Transverse colon (tissue), 4 donors: ENCODE data around the gene GRPEL1. TPM values are rescaled to one million over a fixed set of nuclear protein-coding genes. Genes with fewer than 3 reads are reported as not detected.

ENCODE experiments used
- DNase-seq: peaks from one replicate; pipeline ENCODE4 v3.0.0-alpha.2; 2019
- H3K27ac ChIP-seq, 4 donors: fragments of 200-600 bp; sonication (generic); 2 replicates each; pipeline ENCODE4 v1.5.1; 2016 to 2018; ENCODE audit warnings: inconsistent platforms in 4 of 4
- H3K27me3 ChIP-seq: fragments of 200-600 bp; sonication (generic); 2 replicates; pipeline ENCODE4 v1.5.1; 2017; ENCODE audit warnings: inconsistent platforms
- H3K36me3 ChIP-seq, 4 donors: fragments of 200-600 bp; sonication (generic); 2 replicates each; pipeline ENCODE4 v1.5.1; 2017 to 2019; ENCODE audit warnings: inconsistent platforms in 4 of 4
- H3K4me1 ChIP-seq, 4 donors: fragments of 200-600 bp; sonication (generic); 2 replicates each; pipeline ENCODE4 v1.5.1; 2017 to 2020; ENCODE audit warnings: inconsistent platforms in 4 of 4
- H3K4me3 ChIP-seq, 4 donors: fragments of 200-600 bp; sonication (generic); 1 replicate in 1 of 4; 2 replicates in 3 of 4; pipeline versions ENCODE4 v1.5.1 to v1.6.1; 2017 to 2019; ENCODE audit warnings: inconsistent platforms in 4 of 4
- H3K9me3 ChIP-seq, 2 donors: fragments of 200-600 bp; sonication (generic); 2 replicates each; pipeline ENCODE4 v1.5.1; 2017 to 2019; ENCODE audit warnings: inconsistent platforms in 2 of 2
- EP300 ChIP-seq: sonication (generic); formaldehyde crosslinking; IDR thresholded peaks from one replicate; pipeline ENCODE4 v1.6.1; 2017; ENCODE audit warnings: antibody characterized with exemption, low read depth
- POLR2A ChIP-seq: fragments of 450-650 bp; IDR thresholded peaks from one replicate; pipeline ENCODE4 v1.6.1; 2016; ENCODE audit warnings: antibody characterized with exemption, mild to moderate bottlenecking, moderate library complexity
- POLR2AphosphoS5 ChIP-seq, 3 donors: sonication (generic); formaldehyde crosslinking; IDR thresholded peaks; one replicate each; pipeline ENCODE4 v1.6.1; 2016; ENCODE audit warnings: antibody characterized with exemption in 3 of 3
- WGBS, 2 donors: methylation state at CpG; one replicate each; pipeline ENCODE4 v1.1.5; 2018; ENCODE audit warnings: low coverage in 1 of 2; 5-methylcytosine and 5-hydroxymethylcytosine counted together
- in situ Hi-C, 4 donors: fragments of 200-750 bp; cut with MboI; loops; one replicate each; pipeline versions ENCODE4 v1.15.0 to v1.15.1; 2017; ENCODE audit warnings: low sequenced_read_pairs in 3 of 4, low pct_ligation_motif_present in 1 of 4, low pct_unique_long_range_greater_than_20kb in 1 of 4
- intact Hi-C: fragments of 100-400 bp; cut with DNase I; formaldehyde crosslinking; loops from one replicate; pipeline ENCODE4 v1.15.1; 2023; ENCODE audit warnings: low total_unique reads
- total RNA-seq, 4 donors: library from RNA; depleted of rRNA; stranded (reverse); fragments of >200 nt; gene quantifications; one replicate each; pipeline ENCODE4 v1.1.0, GENCODE V29; 2016
- TF ChIP-seq, protein P1 (sequence below), 5 experiments: fragments of 200-600 bp in 3 of 5; fragments of 450-650 bp in 2 of 5; sonication (generic) in 3 of 5; IDR thresholded peaks; 1 replicate in 2 of 5; 2 replicates in 3 of 5; pipeline ENCODE4 v1.5.1; 2016 to 2017; ENCODE audit warnings: antibody characterized with exemption in 5 of 5, inconsistent platforms in 3 of 5, mild to moderate bottlenecking in 2 of 5, moderate library complexity in 1 of 5

Gene GRPEL1
- total RNA-seq, 4 donors from 2014 or later, result 1.1 to 22.0 (median 12.5) TPM

DNA sequence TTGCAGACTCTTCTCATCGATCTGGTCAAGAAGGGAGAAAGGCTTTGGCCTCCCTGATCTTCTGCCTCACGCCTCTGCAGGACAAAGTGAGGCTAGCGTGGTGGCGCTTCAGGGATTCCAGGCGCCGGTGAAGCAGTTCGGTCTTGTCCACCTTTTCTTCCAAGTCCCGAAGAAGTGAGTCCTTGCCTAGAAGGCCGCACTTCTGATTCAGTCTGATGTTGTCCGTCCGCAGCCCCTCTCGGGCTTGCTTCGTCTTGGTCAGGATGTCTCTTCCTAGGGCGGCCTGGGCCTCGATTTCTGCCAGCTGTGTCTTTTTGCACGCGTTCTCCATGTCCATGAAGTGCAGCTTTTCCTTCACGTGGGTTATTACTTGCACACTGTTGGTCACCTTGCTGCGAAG, 26.6 kb downstream of the GRPEL1 start:
- H3K36me3 ChIP-seq, result no peaks in the 10 kb centered on the region
- H3K4me3 ChIP-seq, result peak overlapping the region in 1 of 4 donors; percentile 98
- TF ChIP-seq POLR2AphosphoS5 (IDR thresholded peaks at IDR 0.05) (no peak), EP300 (no peak), POLR2A (no peak)
- TF ChIP-seq, protein P1, sequence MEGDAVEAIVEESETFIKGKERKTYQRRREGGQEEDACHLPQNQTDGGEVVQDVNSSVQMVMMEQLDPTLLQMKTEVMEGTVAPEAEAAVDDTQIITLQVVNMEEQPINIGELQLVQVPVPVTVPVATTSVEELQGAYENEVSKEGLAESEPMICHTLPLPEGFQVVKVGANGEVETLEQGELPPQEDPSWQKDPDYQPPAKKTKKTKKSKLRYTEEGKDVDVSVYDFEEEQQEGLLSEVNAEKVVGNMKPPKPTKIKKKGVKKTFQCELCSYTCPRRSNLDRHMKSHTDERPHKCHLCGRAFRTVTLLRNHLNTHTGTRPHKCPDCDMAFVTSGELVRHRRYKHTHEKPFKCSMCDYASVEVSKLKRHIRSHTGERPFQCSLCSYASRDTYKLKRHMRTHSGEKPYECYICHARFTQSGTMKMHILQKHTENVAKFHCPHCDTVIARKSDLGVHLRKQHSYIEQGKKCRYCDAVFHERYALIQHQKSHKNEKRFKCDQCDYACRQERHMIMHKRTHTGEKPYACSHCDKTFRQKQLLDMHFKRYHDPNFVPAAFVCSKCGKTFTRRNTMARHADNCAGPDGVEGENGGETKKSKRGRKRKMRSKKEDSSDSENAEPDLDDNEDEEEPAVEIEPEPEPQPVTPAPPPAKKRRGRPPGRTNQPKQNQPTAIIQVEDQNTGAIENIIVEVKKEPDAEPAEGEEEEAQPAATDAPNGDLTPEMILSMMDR (IDR thresholded peaks at IDR 0.05), result no peak
- in situ Hi-C loops, result no loop called here
- no peak overlapping the region for H3K27ac ChIP-seq
- no peaks in the 10 kb centered on the region for H3K9me3 ChIP-seq
- H3K27me3 ChIP-seq, result no peaks in the 10 kb centered on the region
- 85 to 93% methylated on average over 7 to 19 of the region's 19 CpGs for WGBS, 2 donors
- H3K4me1 ChIP-seq, result peaks cover 20 to 38% (median 33%) of the 10 kb centered on the region in 4 donors
- DNase-seq, result no peak
- intact Hi-C loops, result no loop called here

DNA sequence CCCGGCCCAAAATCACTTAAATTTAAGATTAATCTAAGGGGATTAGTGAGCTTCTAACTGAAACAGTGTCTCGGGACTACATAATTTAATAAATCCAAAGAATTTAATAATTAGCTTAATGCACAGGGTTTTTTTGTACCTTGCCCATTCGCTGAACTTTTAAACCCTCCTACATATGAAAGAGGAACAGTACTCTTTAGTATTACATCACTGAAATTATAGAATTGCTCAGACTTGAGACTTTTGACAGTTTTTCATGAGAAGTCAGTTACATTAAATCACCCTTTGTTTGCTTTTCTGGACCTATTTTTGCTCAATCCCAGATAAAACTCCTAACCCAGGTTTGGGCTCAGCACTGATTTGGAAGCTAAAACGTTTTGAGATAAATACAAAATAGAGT, 27.1 kb downstream of the GRPEL1 start:
- TF ChIP-seq POLR2AphosphoS5 (IDR thresholded peaks at IDR 0.05), result no peak
- no peak for TF ChIP-seq EP300
- TF ChIP-seq, protein P1 (IDR thresholded peaks at IDR 0.05), result no peak
- TF ChIP-seq POLR2A, result no peak

DNA sequence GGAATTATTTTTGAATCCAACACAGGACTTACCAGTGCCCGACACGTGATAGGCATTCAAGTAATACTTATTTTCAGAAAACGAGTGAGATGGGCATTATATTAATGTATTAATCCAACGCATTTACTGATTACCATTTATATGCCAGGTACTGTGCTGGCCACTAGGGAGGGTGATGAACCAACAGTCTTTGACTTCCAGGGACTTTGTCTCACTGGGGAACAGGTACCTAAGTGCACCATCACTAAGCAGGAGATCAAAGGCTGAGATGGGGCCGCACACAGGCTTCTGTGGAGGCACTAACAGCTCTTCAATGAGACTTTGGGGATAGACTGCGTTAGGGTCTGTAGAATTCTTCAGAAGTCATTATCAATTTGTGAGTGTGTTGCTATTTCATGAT, 30.4 kb downstream of the GRPEL1 start:
- TF ChIP-seq POLR2A, result no peak
- Histone ChIP-seq H3K27ac (no peak overlapping the region), H3K4me1 (peaks cover 6 to 15% (median 13%) of the 10 kb centered on the region in 4 donors), H3K9me3 (no peaks in the 10 kb centered on the region), H3K27me3 (no peaks in the 10 kb centered on the region), H3K4me3 (no peak overlapping the region), H3K36me3 (peaks cover 0 to 4% (median 0%) of the 10 kb centered on the region in 4 donors)
- intact Hi-C loops (loop anchor here (5.0 kb wide), 1 partner anchor 35 kb away; no protein-coding TSS in a partner anchor), in situ Hi-C loops (no loop called here)
- WGBS, 2 donors, result 69 to 82% methylated on average over 4 to 6 of the region's 6 CpGs
- no peak for DNase-seq

More for the DNA sequence above, 27.1 kb downstream of the GRPEL1 start:
- in situ Hi-C loops, result no loop called here
- Histone ChIP-seq H3K27ac (no peak overlapping the region), H3K4me3 (no peak overlapping the region), H3K27me3 (no peaks in the 10 kb centered on the region), H3K4me1 (peaks cover 17 to 33% (median 28%) of the 10 kb centered on the region in 4 donors), H3K9me3 (no peaks in the 10 kb centered on the region), H3K36me3 (no peaks in the 10 kb centered on the region)
- WGBS, 2 donors, result 85 to 91% methylated on average over 4 of the region's 4 CpGs
- no peak for DNase-seq
- intact Hi-C loops, result no loop called here

DNA sequence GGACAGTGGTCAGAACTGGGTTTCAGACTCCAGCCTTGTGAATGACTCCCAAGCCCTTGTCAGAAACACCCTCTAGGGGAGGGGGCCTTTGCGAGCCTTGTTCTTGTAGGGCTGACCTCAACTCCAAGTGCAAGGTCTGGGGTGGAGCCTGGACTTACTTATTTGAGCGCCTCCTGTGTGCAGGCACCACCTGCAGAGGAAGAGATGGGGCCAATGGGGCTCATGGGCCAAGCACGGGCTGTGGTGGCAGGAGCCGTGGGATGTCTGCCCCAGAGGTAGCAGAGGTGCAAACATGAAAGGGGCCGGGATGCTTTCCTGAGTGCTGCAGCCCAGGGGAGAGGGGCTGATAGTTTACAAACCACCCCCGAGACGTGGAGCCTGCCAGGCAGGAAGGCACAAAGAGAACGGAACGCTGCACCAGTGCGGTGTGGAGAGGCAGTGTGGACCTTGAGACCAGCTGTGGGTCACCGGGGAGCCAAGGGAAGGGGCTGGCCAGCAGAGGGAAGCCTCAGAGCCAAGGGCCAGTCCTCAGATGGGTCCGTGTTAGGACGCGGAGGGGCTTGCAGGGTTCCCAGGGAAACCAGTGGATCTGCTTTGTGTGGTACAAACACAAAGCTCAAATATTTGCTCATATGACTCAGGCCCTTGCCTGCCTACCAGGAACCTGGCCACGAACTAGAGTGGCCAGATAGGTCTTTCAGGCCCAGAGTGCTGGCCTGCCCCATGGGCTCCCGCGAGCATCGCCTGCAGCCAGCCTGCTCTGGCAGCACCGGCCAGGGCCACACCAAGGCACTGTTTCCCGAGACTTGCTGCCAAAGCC, 33.4 kb downstream of the GRPEL1 start:
- in situ Hi-C loops, result no loop called here
- Histone ChIP-seq H3K27me3 (no peaks in the 10 kb centered on the region), H3K9me3 (no peaks in the 10 kb centered on the region), H3K4me3 (no peak overlapping the region), H3K36me3 (peaks cover 0 to 20% (median 9%) of the 10 kb centered on the region in 4 donors), H3K4me1 (no peaks in the 10 kb centered on the region), H3K27ac (no peak overlapping the region)
- 72% methylated on average over 20 of the region's 20 CpGs; no CpG with 5 or more reads in 1 of the 2 donors for WGBS, 2 donors
- no peak for TF ChIP-seq EP300
- no peak for TF ChIP-seq POLR2A
- TF ChIP-seq, protein P1 (IDR thresholded peaks at IDR 0.05), result no peak
- no peak for DNase-seq
- intact Hi-C loops, result loop anchor here (5.0 kb wide), 1 partner anchor 38 kb away; no protein-coding TSS in a partner anchor
